Fibroblast of lung (primary cell): Measurements from ENCODE around the gene C6orf15.

Experiments
- EZH2 ChIP-seq: IDR thresholded peaks from 2 replicates; pipeline ENCODE4 v1.5.1; 2012; ENCODE audit warnings: low read length, control low read depth, mild to moderate bottlenecking; ENCODE audit errors: missing control alignments
- TF ChIP-seq, protein P1 (sequence below), 2 donors: IDR thresholded peaks in 1 of 2; conservative IDR thresholded peaks in 1 of 2; 1 replicate in 1 of 2; 2 replicates in 1 of 2; pipeline ENCODE4 v1.5.1; 2011 to 2012; ENCODE audit warnings: low read length in 2 of 2, control low read depth in 1 of 2, inconsistent platforms in 1 of 2, low read depth in 1 of 2, mild to moderate bottlenecking in 1 of 2

DNA sequence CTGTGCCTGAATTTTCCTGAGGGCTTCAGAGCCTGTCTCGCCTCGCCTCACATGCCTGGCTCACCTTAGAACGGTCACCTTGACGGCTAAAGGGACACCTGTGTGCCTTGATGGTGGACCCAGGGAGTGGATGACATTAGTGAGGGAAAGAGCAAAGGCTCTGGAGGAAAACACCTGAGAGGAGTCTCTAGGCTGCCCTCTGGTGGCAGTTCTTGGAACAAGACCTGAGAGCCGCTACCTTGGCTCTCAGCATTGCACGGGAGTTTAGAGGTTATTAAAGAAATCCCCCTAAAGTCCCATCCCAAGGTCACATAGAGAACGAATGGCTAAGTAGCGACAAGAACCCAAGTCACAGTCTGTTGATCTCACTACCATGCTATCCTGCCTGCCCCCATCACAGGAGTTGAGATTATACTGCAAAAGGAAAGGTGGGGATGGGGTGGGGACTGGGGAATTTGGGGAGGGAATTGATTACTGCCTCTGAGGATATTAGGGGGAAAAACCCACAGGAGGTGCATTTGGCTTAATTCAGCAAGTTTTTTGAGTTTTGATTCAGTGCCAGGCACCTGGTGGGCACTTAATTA is 15.8 kb upstream of the C6orf15 start:
- TF ChIP-seq EZH2, result no peak
- TF ChIP-seq, protein P1, sequence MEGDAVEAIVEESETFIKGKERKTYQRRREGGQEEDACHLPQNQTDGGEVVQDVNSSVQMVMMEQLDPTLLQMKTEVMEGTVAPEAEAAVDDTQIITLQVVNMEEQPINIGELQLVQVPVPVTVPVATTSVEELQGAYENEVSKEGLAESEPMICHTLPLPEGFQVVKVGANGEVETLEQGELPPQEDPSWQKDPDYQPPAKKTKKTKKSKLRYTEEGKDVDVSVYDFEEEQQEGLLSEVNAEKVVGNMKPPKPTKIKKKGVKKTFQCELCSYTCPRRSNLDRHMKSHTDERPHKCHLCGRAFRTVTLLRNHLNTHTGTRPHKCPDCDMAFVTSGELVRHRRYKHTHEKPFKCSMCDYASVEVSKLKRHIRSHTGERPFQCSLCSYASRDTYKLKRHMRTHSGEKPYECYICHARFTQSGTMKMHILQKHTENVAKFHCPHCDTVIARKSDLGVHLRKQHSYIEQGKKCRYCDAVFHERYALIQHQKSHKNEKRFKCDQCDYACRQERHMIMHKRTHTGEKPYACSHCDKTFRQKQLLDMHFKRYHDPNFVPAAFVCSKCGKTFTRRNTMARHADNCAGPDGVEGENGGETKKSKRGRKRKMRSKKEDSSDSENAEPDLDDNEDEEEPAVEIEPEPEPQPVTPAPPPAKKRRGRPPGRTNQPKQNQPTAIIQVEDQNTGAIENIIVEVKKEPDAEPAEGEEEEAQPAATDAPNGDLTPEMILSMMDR (conservative IDR thresholded peaks at IDR 0.05 in 1 of 2, IDR thresholded peaks at IDR 0.05 in 1 of 2; ENCODE audit: low read depth in 1 of 2, low read length in 2 of 2), result peak; percentile 80 to 91
